HG03280 (cell line): ENCODE measurements around the gene TMEM9.

Experiments
- ATAC-seq: cut with Tn5 transposase; IDR thresholded peaks from one replicate; pipeline ENCODE4 v1.9.1; 2021; ENCODE audit warnings: mild to moderate bottlenecking, moderate library complexity; ENCODE audit not compliant: unreplicated experiment

The TMEM9 gene

GRCh38 chr1:201088395-201088794 lies 65.9 kb downstream of the TMEM9 start:
- no peak for ATAC-seq

DNA sequence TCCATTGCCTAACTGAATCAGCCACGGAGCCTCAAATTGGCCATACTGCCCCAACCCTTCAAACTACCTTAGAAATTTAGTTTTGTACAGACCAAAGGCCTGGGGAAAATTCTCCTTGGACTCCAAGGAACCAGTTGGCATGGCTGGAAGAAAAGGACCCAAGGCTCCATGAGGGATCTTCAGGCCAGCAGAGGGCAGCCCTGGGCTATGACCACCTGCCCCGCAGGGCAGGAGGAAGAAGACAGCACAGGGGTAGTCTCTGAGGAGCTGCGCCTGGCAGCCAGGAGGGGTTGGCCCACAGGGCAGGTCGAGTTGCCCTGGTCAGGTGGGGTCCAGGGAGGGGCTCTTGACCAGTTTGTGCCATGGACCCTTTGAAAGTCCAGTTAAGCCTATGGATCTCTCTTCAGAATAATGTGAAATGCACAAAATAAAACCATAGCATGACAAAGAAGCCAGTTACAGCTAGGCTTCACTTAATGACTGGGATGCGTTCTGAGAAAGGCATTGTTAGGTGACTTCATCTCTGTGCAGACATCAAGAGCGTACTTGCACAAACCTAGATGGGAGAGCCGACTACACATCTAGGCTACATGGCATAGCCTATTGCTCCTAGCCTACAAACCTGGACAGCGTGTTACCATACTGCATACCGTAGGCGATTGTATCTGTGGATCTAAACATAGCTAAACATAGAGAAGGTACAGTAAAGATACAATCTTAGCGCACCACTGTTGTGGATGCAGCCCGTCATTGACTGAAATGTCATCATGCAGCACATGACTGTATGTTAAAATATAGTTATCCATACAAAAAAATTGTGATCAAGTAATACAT lies 68.2 kb downstream of the TMEM9 start:
- no peak for ATAC-seq
